Tibial nerve (tissue), 4 donors: ENCODE measurements around the gene GJA9.

Experiments
- CTCF ChIP-seq, 5 experiments: fragments of 200-600 bp in 3 of 5; fragments of 450-650 bp in 2 of 5; sonication (generic) in 3 of 5; IDR thresholded peaks; one replicate each; pipeline ENCODE4 v1.5.1; 2016 to 2019; ENCODE audit warnings: antibody characterized with exemption in 5 of 5, mild to moderate bottlenecking in 3 of 5, moderate library complexity in 2 of 5
- EP300 ChIP-seq, 2 donors: sonication (generic); formaldehyde crosslinking; IDR thresholded peaks; one replicate each; pipeline ENCODE4 v1.6.1; 2017; ENCODE audit warnings: antibody characterized with exemption in 2 of 2, mild to moderate bottlenecking in 1 of 2

DNA sequence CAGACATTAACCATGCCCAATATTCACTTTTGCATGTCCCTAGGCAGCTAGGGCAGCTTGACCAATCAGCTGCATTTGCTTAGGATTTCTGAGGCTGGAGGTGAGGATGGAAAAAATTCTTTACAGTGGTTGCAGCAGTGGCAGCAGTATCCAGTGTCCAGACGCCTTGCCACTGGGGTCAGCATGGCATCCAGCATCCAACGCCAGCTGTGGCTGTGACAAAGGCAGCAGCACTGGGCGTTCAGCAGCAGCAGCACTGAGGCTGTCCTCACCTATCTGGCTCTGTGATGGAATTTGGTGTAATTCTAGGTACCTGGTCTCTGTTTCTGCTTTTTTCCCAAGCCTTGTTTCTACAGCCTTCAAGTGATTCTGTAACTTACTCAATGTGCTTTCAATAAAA, 44.7 kb upstream of the GJA9 start:
- TF ChIP-seq EP300 (IDR thresholded peaks at IDR 0.05) (no peak), CTCF (IDR thresholded peaks at IDR 0.05) (no peak)
